Heart left ventricle (tissue), 16 donors: Measurements from ENCODE around the gene BMPER. TPM values are rescaled to one million over a fixed set of nuclear protein-coding genes. Genes with fewer than 3 reads are reported as not detected.

Source experiments
- ATAC-seq, 4 donors: fragments of 200-7000 bp; cut with Tn5 transposase; one replicate each; pipeline ENCODE4 v1.9.1; 2020 to 2022; ENCODE audit warnings: moderate library complexity in 4 of 4, mild to moderate bottlenecking in 3 of 4, moderate number of reproducible peaks in 1 of 4
- DNase-seq, 5 donors: peaks; one replicate each; pipeline ENCODE4 v3.0.0-alpha.2; 2020
- H3K27ac ChIP-seq, 12 donors: fragments of 200-600 bp; sonication (generic) in 4 of 12; one replicate each; pipeline versions ENCODE4 v1.5.0 to v1.8.0; 2016 to 2022; ENCODE audit warnings: mild to moderate bottlenecking in 2 of 12
- H3K27me3 ChIP-seq, 9 donors: fragments of 200-600 bp; sonication (generic) in 2 of 9; one replicate each; pipeline versions ENCODE4 v1.5.1 to v1.8.0; 2016 to 2022; ENCODE audit warnings: mild to moderate bottlenecking in 3 of 9
- H3K36me3 ChIP-seq, 9 donors: fragments of 200-600 bp; sonication (generic) in 2 of 9; one replicate each; pipeline versions ENCODE4 v1.5.0 to v1.8.0; 2018 to 2022; ENCODE audit warnings: mild to moderate bottlenecking in 2 of 9
- H3K4me1 ChIP-seq, 12 donors: fragments of 200-600 bp; sonication (generic) in 4 of 12; one replicate each; pipeline versions ENCODE4 v1.5.0 to v1.8.0; 2016 to 2022; ENCODE audit warnings: mild to moderate bottlenecking in 3 of 12
- H3K4me3 ChIP-seq, 12 donors: fragments of 200-600 bp; sonication (generic) in 4 of 12; one replicate each; pipeline versions ENCODE4 v1.5.0 to v1.8.0; 2017 to 2022; ENCODE audit warnings: mild to moderate bottlenecking in 9 of 12, moderate library complexity in 4 of 12
- H3K9me3 ChIP-seq, 12 donors: fragments of 200-600 bp; sonication (generic) in 4 of 12; one replicate each; pipeline versions ENCODE4 v1.5.0 to v1.8.0; 2016 to 2022; ENCODE audit warnings: mild to moderate bottlenecking in 1 of 12
- CTCF ChIP-seq, 12 donors: fragments of 200-600 bp; sonication (generic) in 4 of 12; IDR thresholded peaks; one replicate each; pipeline versions ENCODE4 v1.5.0 to v1.8.0; 2018 to 2022; ENCODE audit warnings: antibody characterized with exemption in 12 of 12, mild to moderate bottlenecking in 5 of 12
- POLR2A ChIP-seq, 2 donors: fragments of 450-650 bp; IDR thresholded peaks; one replicate each; pipeline ENCODE4 v1.6.1; 2017; ENCODE audit warnings: antibody characterized with exemption in 2 of 2, mild to moderate bottlenecking in 2 of 2, moderate library complexity in 2 of 2
- WGBS, 4 donors: extraction: QIAGEN DNeasy Blood & Tissue Kit in 2 of 4; methylation state at CpG; one replicate each; pipeline versions ENCODE4 v1.1.5 to v1.1.7; 2013 to 2018; 5-methylcytosine and 5-hydroxymethylcytosine counted together
- intact Hi-C, 10 donors: fragments of 100-400 bp; cut with DNase I; formaldehyde crosslinking; loops; one replicate each; pipeline versions ENCODE4 v1.11.1 to v1.14.2; 2022
- polyA plus RNA-seq, 2 donors: library from polyadenylated mRNA; stranded (reverse); fragments of 200-250 nt; gene quantifications; one replicate each; pipeline ENCODE4 v1.2.3, GENCODE V29; 2013
- total RNA-seq, 9 donors: library from RNA; depleted of rRNA in 2 of 9; stranded (reverse); fragments of >200 nt in 2 of 9; fragmentation: NEBNext Ultra II Directional in 3 of 9; extraction: Animal tissue kit (Norgen Biotek cat#: 25700) in 3 of 9; gene quantifications; one replicate each; pipeline versions ENCODE4 v1.1.0 to v1.2.4, GENCODE V29; 2016 to 2023
- donor health status: ischemic (EF 13 %, LVEDD 7.1; RV severe dilation, severe dysfunction).
- donor health status: healthy with polysubstance abuse.
- donor health status: DM: no; HTN: yes; CAD: no.
- donor health status: DM: no; HTN: no; CAD: no.
- donor health status: ischemic (EF 25% LVEDD 6.9; RV normal size, moderate dysfunction).
- donor health status: ischemic (EF 25% LVEDD 5.7; RV mildly dilated, moderate dysfunction).
- donor health status: healthy.
- donor health status: DM: yes; HTN: yes; CAD: no.
- donor health status: ischemic (EF 35%, LVEDD 5.7; RV mildly dilated, moderate dysfunction).
- donor health status: nonischemic (EF 11% LVEDD 7.7; RV severe dilation, severe dysfunction).
- donor health status: DM: yes; HTN: yes; CAD: no.
- donor health status: PGD.
- donor health status: ischemic (EF 29% LVEDD 5.4; RV normal size, mild dysfunction).
- donor health status: nonischemic (EF 23%, LVEDD 6.1; RV moderate dilation, normal function).

The BMPER gene
- total and polyA plus RNA-seq, 11 donors = 0.05 to 4.2 (median 0.85) TPM

GRCh38 chr7:34131371-34131770, 226.0 kb downstream of the BMPER start:
- no peaks in the 10 kb centered on the region for H3K36me3 ChIP-seq
- H3K9me3 ChIP-seq = peaks cover 0 to 2% (median 0%) of the 10 kb centered on the region in 12 donors
- intact Hi-C loops = loop anchor here in 3 of 10 donors (5.0 to 10.0 kb wide), 3 partner anchors 193 to 466 kb away; no protein-coding TSS in a partner anchor
- H3K4me1 ChIP-seq = no peaks in the 10 kb centered on the region
- no peak overlapping the region for H3K4me3 ChIP-seq
- DNase-seq (no peak), ATAC-seq (no peak)
- no peak overlapping the region for H3K27ac ChIP-seq
- WGBS, 4 donors = 76 to 91% (median 80%) methylated on average over 9 of the region's 9 CpGs
- TF ChIP-seq POLR2A (IDR thresholded peaks at IDR 0.05) (no peak), CTCF (IDR thresholded peaks at IDR 0.05) (no peak)
- no peaks in the 10 kb centered on the region for H3K27me3 ChIP-seq

- intact Hi-C loops = loop anchor here in 3 of 10 donors (5.0 to 10.0 kb wide), 3 partner anchors 191 to 464 kb away; no protein-coding TSS in a partner anchor
- TF ChIP-seq CTCF (IDR thresholded peaks at IDR 0.05) (no peak), POLR2A (IDR thresholded peaks at IDR 0.05) (no peak)
- no peaks in the 10 kb centered on the region for H3K36me3 ChIP-seq
- H3K4me3 ChIP-seq = no peak overlapping the region
- H3K9me3 ChIP-seq = no peaks in the 10 kb centered on the region
- H3K4me1 ChIP-seq = no peaks in the 10 kb centered on the region
- no peaks in the 10 kb centered on the region for H3K27me3 ChIP-seq
- no peak for ATAC-seq
- no peak for DNase-seq
- 80 to 87% (median 85%) methylated on average over 8 of the region's 8 CpGs for WGBS, 4 donors
- H3K27ac ChIP-seq = no peak overlapping the region
Observed at GRCh38 chr7:34133356-34133982, 228.1 kb downstream of the BMPER start.

GRCh38 chr7:34133983-34134782, 228.8 kb downstream of the BMPER start:
- WGBS, 4 donors = 33 to 45% (median 36%) methylated on average over 12 of the region's 12 CpGs
- no peaks in the 10 kb centered on the region for H3K4me1 ChIP-seq
- H3K27ac ChIP-seq = no peak overlapping the region
- H3K36me3 ChIP-seq = no peaks in the 10 kb centered on the region
- no peaks in the 10 kb centered on the region for H3K27me3 ChIP-seq
- intact Hi-C loops = loop anchor here in 3 of 10 donors (5.0 to 10.0 kb wide), 3 partner anchors 191 to 463 kb away; no protein-coding TSS in a partner anchor
- TF ChIP-seq CTCF (IDR thresholded peaks at IDR 0.05) (peak; percentile 44 to 75 (median 61)), POLR2A (IDR thresholded peaks at IDR 0.05) (no peak)
- ATAC-seq (peak in 3 of 4 donors; percentile 55 to 74 (median 66)), DNase-seq (peak; percentile 42 to 66 (median 52))
- H3K4me3 ChIP-seq = no peak overlapping the region
- H3K9me3 ChIP-seq = no peaks in the 10 kb centered on the region

- TF ChIP-seq POLR2A (IDR thresholded peaks at IDR 0.05) = no peak
- no peak for TF ChIP-seq CTCF (IDR thresholded peaks at IDR 0.05)
- Histone ChIP-seq H3K4me1 (no peaks in the 10 kb centered on the region), H3K27ac (no peak overlapping the region), H3K36me3 (no peaks in the 10 kb centered on the region), H3K27me3 (no peaks in the 10 kb centered on the region), H3K9me3 (no peaks in the 10 kb centered on the region), H3K4me3 (no peak overlapping the region)
- intact Hi-C loops = loop anchor here in 4 of 10 donors (5.0 to 10.0 kb wide), 3 partner anchors 189 to 461 kb away; no protein-coding TSS in a partner anchor
- no peak for DNase-seq
- 71 to 80% (median 74%) methylated on average over 4 of the region's 4 CpGs for WGBS, 4 donors
- ATAC-seq = no peak
Observed at GRCh38 chr7:34135924-34136323, 230.6 kb downstream of the BMPER start.
